ENCODE data around the gene RPRML. TPM values are rescaled to one million over a fixed set of nuclear protein-coding genes. Genes with fewer than 3 reads are reported as not detected.

Gene RPRML
- total and polyA plus RNA-seq, 2 donors: 0.07 TPM; not detected in 1

Other genes with a start within 250 kb of the RPRML start
- 0.42 TPM for gene WNT3, start 160.6 kb downstream of the RPRML start, total RNA-seq
- gene WNT3, start 160.6 kb downstream of the RPRML start, polyA plus RNA-seq: 1.0 TPM
- 0.05 TPM for gene WNT9B, start 127.7 kb downstream of the RPRML start, total RNA-seq
- gene WNT9B, start 127.7 kb downstream of the RPRML start, polyA plus RNA-seq: 0.02 TPM
- 21.8 TPM for gene GOSR2, start 56.1 kb downstream of the RPRML start, total RNA-seq
- 27.5 TPM for gene GOSR2, start 56.1 kb downstream of the RPRML start, polyA plus RNA-seq
- gene CDC27, start 210.0 kb upstream of the RPRML start, total RNA-seq: 52.2 TPM
- 21.1 TPM for gene CDC27, start 210.0 kb upstream of the RPRML start, polyA plus RNA-seq
- 8.9 TPM for gene MYL4, start 230.1 kb upstream of the RPRML start, total RNA-seq
- 3.0 TPM for gene MYL4, start 230.1 kb upstream of the RPRML start, polyA plus RNA-seq